ENCODE measurements around the gene LGR6.

DNA sequence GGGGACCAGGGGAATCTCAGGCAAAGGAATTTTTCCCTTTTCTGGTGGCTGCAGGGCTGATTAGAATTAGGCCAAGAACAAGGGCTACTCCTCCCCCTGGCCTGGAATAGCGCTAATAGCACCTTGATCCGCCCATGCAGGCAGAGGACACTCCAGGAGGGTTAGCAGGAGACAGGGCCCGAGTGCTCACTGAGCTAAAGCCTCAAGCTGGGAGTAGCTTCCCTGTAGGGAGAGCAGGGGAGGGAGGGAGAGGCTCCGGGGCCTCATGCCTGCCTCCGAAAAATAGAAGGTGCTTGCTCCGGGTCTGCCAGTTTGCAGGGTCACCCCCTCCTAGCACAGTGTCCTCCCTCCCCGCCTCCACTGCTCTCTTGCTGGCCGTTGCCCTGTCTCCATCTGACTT is 37.0 kb upstream of the LGR6 start:
- no peak for TF ChIP-seq POLR2A (IDR thresholded peaks at IDR 0.05; ENCODE audit: low read depth)
- TF ChIP-seq, protein P1, sequence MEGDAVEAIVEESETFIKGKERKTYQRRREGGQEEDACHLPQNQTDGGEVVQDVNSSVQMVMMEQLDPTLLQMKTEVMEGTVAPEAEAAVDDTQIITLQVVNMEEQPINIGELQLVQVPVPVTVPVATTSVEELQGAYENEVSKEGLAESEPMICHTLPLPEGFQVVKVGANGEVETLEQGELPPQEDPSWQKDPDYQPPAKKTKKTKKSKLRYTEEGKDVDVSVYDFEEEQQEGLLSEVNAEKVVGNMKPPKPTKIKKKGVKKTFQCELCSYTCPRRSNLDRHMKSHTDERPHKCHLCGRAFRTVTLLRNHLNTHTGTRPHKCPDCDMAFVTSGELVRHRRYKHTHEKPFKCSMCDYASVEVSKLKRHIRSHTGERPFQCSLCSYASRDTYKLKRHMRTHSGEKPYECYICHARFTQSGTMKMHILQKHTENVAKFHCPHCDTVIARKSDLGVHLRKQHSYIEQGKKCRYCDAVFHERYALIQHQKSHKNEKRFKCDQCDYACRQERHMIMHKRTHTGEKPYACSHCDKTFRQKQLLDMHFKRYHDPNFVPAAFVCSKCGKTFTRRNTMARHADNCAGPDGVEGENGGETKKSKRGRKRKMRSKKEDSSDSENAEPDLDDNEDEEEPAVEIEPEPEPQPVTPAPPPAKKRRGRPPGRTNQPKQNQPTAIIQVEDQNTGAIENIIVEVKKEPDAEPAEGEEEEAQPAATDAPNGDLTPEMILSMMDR (IDR thresholded peaks at IDR 0.05), result no peak
- no peak for TF ChIP-seq POLR2AphosphoS5 (IDR thresholded peaks at IDR 0.05)
- TF ChIP-seq EP300 (IDR thresholded peaks at IDR 0.05), result no peak

Measured in esophagus muscularis mucosa (tissue), 4 donors.